CD4-positive, alpha-beta T cell treated with Interleukin-1 beta for 1 hour (primary cell): ENCODE measurements around the gene GALNT7.
"Not testable (repeated sequence)": the region's sequence is repeated elsewhere in the genome, so short reads cannot be mapped to it uniquely, and the experiment has no call there.

ENCODE experiments used
- DNase-seq, 2 donors: peaks; one replicate each; pipeline ENCODE4 v3.0.0-alpha.2; 2020 to 2022

The GALNT7 gene

DNA sequence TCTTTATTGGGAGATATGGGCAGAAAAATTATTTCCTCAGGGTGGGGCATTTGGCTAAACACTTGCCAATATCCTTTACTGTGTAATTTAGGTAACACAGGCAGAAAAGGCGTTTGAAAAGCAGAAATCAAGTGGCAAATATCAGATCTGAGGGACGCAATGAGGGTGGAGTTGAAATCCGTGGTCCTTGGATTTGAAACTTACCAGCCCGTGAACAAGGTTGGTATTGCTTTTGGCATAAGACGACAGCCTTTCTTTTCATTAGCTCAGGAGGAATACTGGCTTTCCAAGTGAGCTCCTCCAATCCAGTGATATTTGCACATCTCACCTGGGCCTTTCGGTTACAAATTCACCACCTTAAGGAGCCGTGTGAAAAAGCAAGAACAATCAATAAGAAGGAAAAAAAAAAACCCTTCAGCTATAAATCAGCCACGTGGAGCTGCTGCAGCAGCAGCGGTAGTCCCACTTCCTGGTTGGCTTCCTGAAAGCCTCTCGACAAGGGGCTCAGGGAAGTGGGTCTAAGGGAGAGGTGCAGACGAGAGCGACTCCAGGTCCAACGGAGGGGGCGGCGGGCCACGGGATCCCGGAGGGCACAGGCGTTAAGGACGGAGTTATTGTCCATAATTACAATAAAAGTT is 734 bp upstream of the GALNT7 start:
- DNase-seq, result peak in 1 of 2 donors; percentile 20

DNA sequence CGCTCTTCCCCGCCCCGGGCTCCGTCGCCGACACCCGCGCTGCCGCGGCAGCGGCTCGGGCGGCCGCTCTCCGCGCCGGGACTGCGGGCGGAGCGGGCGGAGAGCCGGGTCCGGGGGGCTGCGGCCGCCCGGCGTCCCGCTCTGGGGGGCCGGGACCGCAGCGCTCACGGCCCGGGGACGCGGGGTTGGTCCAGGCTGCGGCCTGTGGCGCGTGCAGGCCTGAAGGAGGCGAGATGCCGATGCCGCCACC is 492 bp downstream of the GALNT7 start:
- DNase-seq, result no peak

- DNase-seq, result peak; percentile 72 to 76
Measured at GRCh38 chr4:173169428-173170181, 994 bp downstream of the GALNT7 start.

GRCh38 chr4:173170182-173170778 is 1.7 kb downstream of the GALNT7 start:
- DNase-seq, result no peak

DNA sequence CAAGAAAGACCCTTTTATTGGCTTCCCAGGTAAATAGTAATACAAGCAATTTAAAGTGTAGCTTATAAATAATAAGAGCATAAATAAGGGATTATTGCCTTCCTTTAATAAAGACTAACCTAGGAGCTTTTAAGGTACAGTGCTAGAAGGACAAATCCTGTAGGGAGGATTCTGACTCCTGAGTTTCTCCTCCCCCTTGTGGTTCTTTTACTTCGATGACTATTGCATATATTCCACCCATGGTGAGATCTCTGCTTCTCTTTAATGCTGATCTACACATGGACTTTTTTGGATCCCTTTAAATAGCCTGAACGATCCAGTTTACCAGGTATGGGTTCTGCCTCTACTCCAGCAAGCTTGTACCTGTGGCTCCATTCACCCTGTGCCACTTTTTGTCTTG is 2.5 kb downstream of the GALNT7 start:
- no peak for DNase-seq

GRCh38 chr4:173171987-173172386 is 3.4 kb downstream of the GALNT7 start:
- no peak for DNase-seq

DNA sequence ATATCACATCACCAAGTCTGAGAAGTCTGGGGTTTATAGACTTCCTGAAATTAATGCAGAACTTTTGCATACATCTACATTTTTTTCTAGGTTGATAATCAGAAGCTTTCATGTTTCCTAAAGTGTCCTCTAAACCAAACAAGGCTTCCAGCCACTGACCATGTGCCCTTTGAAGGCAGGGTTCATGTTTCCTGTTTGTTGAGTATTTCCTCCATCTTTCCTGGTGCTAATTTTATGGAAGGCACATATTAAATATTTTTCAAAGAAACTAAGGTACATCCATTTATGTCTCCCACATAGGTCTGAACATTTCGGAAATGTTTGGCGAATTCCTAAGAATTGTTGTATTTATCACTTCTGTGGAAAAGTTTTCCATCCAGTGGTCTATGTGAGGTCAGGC is 5.6 kb downstream of the GALNT7 start:
- DNase-seq, result no peak

GRCh38 chr4:173174594-173175012 is 6.0 kb downstream of the GALNT7 start:
- no peak for DNase-seq

GRCh38 chr4:173176010-173176409 is 7.4 kb downstream of the GALNT7 start:
- DNase-seq, result no peak

GRCh38 chr4:173177232-173177631 is 8.6 kb downstream of the GALNT7 start:
- no peak for DNase-seq

- DNase-seq, result no peak
Measured at GRCh38 chr4:173178144-173178543, 9.5 kb downstream of the GALNT7 start.

- no peak for DNase-seq
Measured at GRCh38 chr4:173181848-173182247, 13.2 kb downstream of the GALNT7 start.

DNA sequence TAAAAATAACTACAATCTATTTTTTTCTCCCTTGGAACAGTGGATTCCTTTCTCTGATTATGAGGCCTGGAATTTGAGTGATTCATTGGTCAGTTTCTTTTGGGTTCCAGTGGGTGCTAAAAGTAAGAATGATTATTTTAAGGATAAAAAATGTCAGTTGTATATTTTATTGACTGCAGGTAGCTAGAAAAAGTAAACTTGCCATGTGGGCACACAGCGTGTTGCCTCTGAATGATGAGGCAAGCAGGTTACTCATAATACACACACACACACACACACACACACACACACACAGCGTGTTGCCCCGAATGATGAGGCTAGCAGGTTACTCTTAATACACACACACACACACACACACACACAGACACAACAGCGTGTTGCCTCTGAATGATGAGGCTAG is 13.8 kb downstream of the GALNT7 start:
- no peak for DNase-seq

DNA sequence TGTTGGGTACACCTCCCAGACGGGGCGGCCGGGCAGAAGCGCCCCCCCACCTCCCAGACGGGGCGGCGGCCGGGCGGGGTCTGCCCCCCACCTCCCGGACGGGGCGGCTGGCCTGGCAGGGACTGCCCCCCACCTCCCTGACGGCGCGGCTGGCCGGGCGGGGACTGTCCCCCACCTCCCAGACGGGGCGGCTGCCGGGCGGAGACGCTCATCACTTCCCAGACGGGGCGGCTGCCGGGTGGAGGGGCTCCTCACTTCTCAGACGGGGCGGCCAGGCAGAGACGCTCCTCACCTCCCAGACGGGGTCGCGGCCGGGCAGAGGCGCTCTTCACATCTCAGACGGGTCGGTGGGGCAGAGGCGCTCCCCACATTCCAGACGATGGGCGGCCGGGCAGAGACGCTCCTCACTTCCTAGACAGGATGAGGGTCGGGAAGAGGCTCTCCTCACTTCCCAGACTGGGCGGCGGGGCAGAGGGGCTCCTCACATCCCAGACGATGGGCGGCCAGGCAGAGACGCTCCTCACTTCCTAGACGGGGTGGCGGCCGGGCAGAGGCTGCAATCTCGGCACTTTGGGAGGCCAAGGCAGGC is 15.1 kb downstream of the GALNT7 start:
- not testable (repeated sequence) for DNase-seq

DNA sequence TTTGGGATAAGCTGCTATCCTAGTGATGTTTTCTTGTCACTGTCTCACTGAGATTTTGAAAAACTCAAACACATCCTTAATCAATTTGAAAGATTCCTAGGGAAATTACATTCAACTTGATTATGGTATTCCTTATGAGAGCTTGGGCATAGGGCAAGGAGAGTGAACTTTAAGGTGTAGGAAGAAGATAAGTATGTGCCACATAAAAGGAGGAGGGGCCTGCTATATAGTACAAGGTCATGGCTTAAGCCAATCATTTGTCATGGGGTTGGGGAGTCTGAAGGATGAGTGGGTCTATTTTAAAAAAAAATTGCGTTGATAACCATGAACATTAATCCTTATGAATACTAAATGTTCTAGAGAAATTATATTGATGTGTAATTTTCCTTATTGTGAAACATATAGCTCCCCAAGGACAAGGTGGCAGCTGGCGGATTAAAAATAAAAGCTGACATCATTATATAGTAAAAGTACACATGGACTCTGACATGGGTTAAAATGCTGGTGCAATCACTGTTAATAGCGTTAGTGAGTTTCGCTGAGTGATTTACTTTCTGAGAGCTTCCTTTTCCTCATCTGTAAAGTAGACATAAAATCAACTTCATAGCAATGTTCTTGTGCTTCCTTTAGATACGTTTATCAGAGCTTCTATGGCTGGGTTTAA is 17.4 kb downstream of the GALNT7 start:
- no peak for DNase-seq

DNA sequence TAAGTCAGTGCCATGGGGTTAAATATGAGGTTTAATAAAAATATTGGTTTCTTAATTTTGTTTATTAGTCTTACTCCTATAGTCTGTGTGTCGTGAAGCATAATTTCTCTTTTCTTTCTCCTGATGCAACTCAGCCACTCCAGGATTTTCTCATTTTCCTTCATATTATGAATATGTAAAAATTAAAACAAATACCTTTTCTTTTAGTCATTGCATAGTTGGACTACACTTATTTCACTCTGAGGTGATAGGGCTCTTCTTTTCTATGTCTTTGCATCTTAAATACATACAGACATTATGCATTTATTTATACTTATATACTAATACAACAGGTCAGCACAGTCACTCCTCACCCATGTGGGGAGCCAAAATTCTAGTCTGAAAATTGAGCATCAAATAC is 19.1 kb downstream of the GALNT7 start:
- DNase-seq, result no peak

GRCh38 chr4:173188648-173189047 is 20.0 kb downstream of the GALNT7 start:
- DNase-seq, result no peak

- no peak for DNase-seq
Measured at GRCh38 chr4:173189117-173189693, 20.6 kb downstream of the GALNT7 start.

GRCh38 chr4:173191623-173192041 is 23.0 kb downstream of the GALNT7 start:
- no peak for DNase-seq

- no peak for DNase-seq
Measured at GRCh38 chr4:173192375-173193162, 24.0 kb downstream of the GALNT7 start.

- no peak for DNase-seq
Measured at GRCh38 chr4:173194157-173194556, 25.5 kb downstream of the GALNT7 start.

DNA sequence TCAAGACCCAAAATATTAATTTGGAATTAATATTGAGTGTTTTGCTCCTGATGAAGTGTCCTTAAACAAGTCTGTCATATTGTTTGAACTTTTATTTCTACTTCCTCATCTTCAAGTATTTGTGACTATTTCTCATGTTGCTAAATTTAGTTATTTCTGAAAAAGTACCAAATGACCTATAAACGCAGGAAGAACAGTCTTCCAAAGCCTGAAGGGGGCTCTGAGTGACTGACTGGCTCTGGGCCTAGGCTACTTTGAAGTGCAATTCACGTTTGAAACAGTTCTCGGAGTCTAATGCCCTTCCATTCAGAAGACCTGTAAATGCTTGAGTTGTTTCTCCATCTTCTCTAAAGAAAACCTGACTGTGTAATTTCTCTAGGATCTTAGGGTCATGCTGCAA is 26.5 kb downstream of the GALNT7 start:
- DNase-seq, result no peak
